H9 (cell line): ENCODE data around the gene KLK6. TPM values are rescaled to one million over a fixed set of nuclear protein-coding genes. Genes with fewer than 3 reads are reported as not detected.

Source experiments
- DNase-seq: peaks from one replicate; pipeline ENCODE4 v3.0.0-alpha.2; 2017
- H2AFZ ChIP-seq: one replicate; pipeline ENCODE4 v1.6.1; 2013; ENCODE audit warnings: mild to moderate bottlenecking, low read length, control low read depth, moderate library complexity
- H2AK5ac ChIP-seq: 2 replicates; pipeline ENCODE4 v1.6.1; 2013; ENCODE audit warnings: low read length, control low read depth, mixed read lengths; ENCODE audit not compliant: insufficient read length
- H2BK120ac ChIP-seq: one replicate; pipeline ENCODE4 v1.6.1; 2013; ENCODE audit warnings: low read depth, mild to moderate bottlenecking, low read length, control low read depth, inconsistent platforms; ENCODE audit not compliant: poor library complexity, severe bottlenecking
- H2BK12ac ChIP-seq: 2 replicates; pipeline ENCODE4 v1.6.1; 2013; ENCODE audit warnings: low read length, control low read depth, mixed read lengths, low read depth; ENCODE audit not compliant: insufficient read length
- H2BK15ac ChIP-seq: 2 replicates; pipeline ENCODE4 v1.6.1; 2013; ENCODE audit warnings: low read depth, low read length, control low read depth
- H2BK20ac ChIP-seq: one replicate; pipeline ENCODE4 v1.6.1; 2013; ENCODE audit warnings: low read depth, mild to moderate bottlenecking, low read length, control low read depth, inconsistent platforms; ENCODE audit not compliant: poor library complexity, severe bottlenecking
- H2BK5ac ChIP-seq: 2 replicates; pipeline ENCODE4 v1.6.1; 2013; ENCODE audit warnings: low read length, control low read depth, mixed read lengths; ENCODE audit not compliant: insufficient read length
- H3K14ac ChIP-seq: 2 replicates; pipeline ENCODE4 v1.6.1; 2013; ENCODE audit warnings: low read length, control low read depth; ENCODE audit not compliant: insufficient read depth
- H3K18ac ChIP-seq: 2 replicates; pipeline ENCODE4 v1.6.1; 2013; ENCODE audit warnings: low read depth, mild to moderate bottlenecking, mixed read lengths, low read length, control low read depth; ENCODE audit not compliant: insufficient read length
- H3K23ac ChIP-seq: 2 replicates; pipeline ENCODE4 v1.6.1; 2013; ENCODE audit warnings: low read length, control low read depth, mixed read lengths, low read depth; ENCODE audit not compliant: insufficient read length
- H3K23me2 ChIP-seq: 2 replicates; pipeline ENCODE4 v1.6.1; 2013; ENCODE audit warnings: low read depth, mild to moderate bottlenecking, mixed read lengths, low read length, control low read depth; ENCODE audit not compliant: insufficient read length, poor library complexity, severe bottlenecking
- H3K27ac ChIP-seq: 2 replicates; pipeline ENCODE4 v1.5.1; 2013; ENCODE audit warnings: low read length, control low read depth, mixed read lengths, low read depth; ENCODE audit not compliant: insufficient read length
- H3K27me3 ChIP-seq: 2 replicates; pipeline ENCODE4 v1.6.1; 2013; ENCODE audit warnings: low read length, control low read depth, inconsistent platforms; ENCODE audit not compliant: insufficient read depth
- H3K4ac ChIP-seq: 2 replicates; pipeline ENCODE4 v1.6.1; 2013; ENCODE audit warnings: low read depth, mild to moderate bottlenecking, control low read depth, inconsistent platforms, low read length, moderate library complexity
- H3K4me1 ChIP-seq: 2 replicates; pipeline ENCODE4 v1.6.1; 2013; ENCODE audit warnings: low read length, control low read depth, inconsistent platforms; ENCODE audit not compliant: insufficient read depth
- H3K4me2 ChIP-seq: 2 replicates; pipeline ENCODE4 v1.6.1; 2013; ENCODE audit warnings: low read length, control low read depth, mixed read lengths; ENCODE audit not compliant: insufficient read length, insufficient read depth
- H3K56ac ChIP-seq: 2 replicates; pipeline ENCODE4 v1.6.1; 2013; ENCODE audit warnings: low read depth, mild to moderate bottlenecking, mixed read lengths, low read length, control low read depth; ENCODE audit not compliant: insufficient read length
- H3K79me1 ChIP-seq: 2 replicates; pipeline ENCODE4 v1.6.1; 2013; ENCODE audit warnings: low read depth, mild to moderate bottlenecking, moderate library complexity, low read length, control low read depth, inconsistent platforms; ENCODE audit not compliant: insufficient read depth, poor library complexity, severe bottlenecking
- H3K79me2 ChIP-seq: 2 replicates; pipeline ENCODE4 v1.6.1; 2013; ENCODE audit warnings: low read length, control low read depth, inconsistent platforms; ENCODE audit not compliant: insufficient read depth
- H3K9ac ChIP-seq: 2 replicates; pipeline ENCODE4 v1.6.1; 2013; ENCODE audit warnings: low read length, control low read depth, mixed read lengths; ENCODE audit not compliant: insufficient read length; ENCODE audit errors: extremely low read depth
- H3K9me3 ChIP-seq: one replicate; pipeline ENCODE4 v1.6.1; 2013; ENCODE audit warnings: low read depth, low read length, inconsistent platforms; ENCODE audit not compliant: control insufficient read depth
- H3T11ph ChIP-seq: one replicate; pipeline ENCODE4 v1.6.1; 2013; ENCODE audit warnings: mild to moderate bottlenecking, low read length, control low read depth, inconsistent platforms
- H4K20me1 ChIP-seq: one replicate; pipeline ENCODE4 v1.6.1; 2013; ENCODE audit not compliant: control insufficient read depth, insufficient read length, insufficient read depth
- H4K5ac ChIP-seq: 2 replicates; pipeline ENCODE4 v1.6.1; 2013; ENCODE audit warnings: low read depth, mild to moderate bottlenecking, mixed read lengths, low read length, control low read depth; ENCODE audit not compliant: insufficient read length
- H4K8ac ChIP-seq: replicated peaks from 2 replicates; pipeline ENCODE4 v1.6.1; 2013; ENCODE audit warnings: low read length, control low read depth, mixed read lengths, low read depth; ENCODE audit not compliant: insufficient read length
- H4K91ac ChIP-seq: 2 replicates; pipeline ENCODE4 v1.6.1; 2013; ENCODE audit warnings: low read depth, mild to moderate bottlenecking, moderate library complexity, mixed read lengths, low read length, control low read depth; ENCODE audit not compliant: insufficient read length
- H3K27ac Mint-ChIP-seq, 3 experiments: 2 replicates in 2 of 3; 3 replicates in 1 of 3; pipeline ENCODE4 v1.8.0; 2020 to 2021; ENCODE audit warnings: mixed read lengths in 3 of 3, mild to moderate bottlenecking in 1 of 3, moderate library complexity in 1 of 3
- H3K27me3 Mint-ChIP-seq: 2 replicates; pipeline ENCODE4 v1.8.0; 2021; ENCODE audit warnings: low read depth, mild to moderate bottlenecking, moderate library complexity, mixed read lengths
- H3K36me3 Mint-ChIP-seq, 3 experiments: 2 replicates in 2 of 3; 3 replicates in 1 of 3; pipeline ENCODE4 v1.8.0; 2020 to 2021; ENCODE audit warnings: low read depth in 3 of 3, mixed read lengths in 3 of 3; ENCODE audit not compliant: insufficient read depth in 1 of 3
- H3K4me1 Mint-ChIP-seq, 2 experiments: 2 replicates each; pipeline ENCODE4 v1.8.0; 2020; ENCODE audit warnings: mixed read lengths in 2 of 2
- H3K4me3 Mint-ChIP-seq, 2 experiments: 2 replicates in 1 of 2; 3 replicates in 1 of 2; pipeline ENCODE4 v1.8.0; 2020 to 2021; ENCODE audit warnings: mild to moderate bottlenecking in 2 of 2, mixed read lengths in 2 of 2, moderate library complexity in 1 of 2
- H3K9me3 Mint-ChIP-seq, 2 experiments: 2 replicates in 1 of 2; 3 replicates in 1 of 2; pipeline ENCODE4 v1.8.0; 2020; ENCODE audit warnings: mild to moderate bottlenecking in 2 of 2, mixed read lengths in 2 of 2, moderate library complexity in 1 of 2
- CTCF ChIP-seq: fragments of 200-600 bp; sonication (generic); conservative IDR thresholded peaks from 3 replicates; pipeline ENCODE4 v1.8.0; 2021; ENCODE audit warnings: antibody characterized with exemption, mild to moderate bottlenecking
- WGBS: extraction: QIAGEN DNeasy Blood & Tissue Kit; methylation state at CpG from one replicate; pipeline ENCODE4 v1.1.7; 2013; ENCODE audit warnings: missing lambda C conversion rate, low lambda C conversion rate, mixed read lengths; ENCODE audit not compliant: insufficient read length; ENCODE audit errors: extremely low coverage; 5-methylcytosine and 5-hydroxymethylcytosine counted together
- total RNA-seq: library from RNA; stranded (reverse); gene quantifications from 2 replicates; pipeline ENCODE4 v1.2.1, GENCODE V29; 2021

KLK6 gene
- total RNA-seq, 1 experiment from 2014 or later: 2.6 TPM

- no peak overlapping the region for H3K23ac ChIP-seq
- H4K91ac ChIP-seq: no peak overlapping the region
- no peaks in the 10 kb centered on the region for H4K20me1 ChIP-seq
- Mint-ChIP-seq H3K4me3 (no peak overlapping the region), H3K27ac (peak overlapping the region in 1 of 3 experiments; percentile 84; a peak in 2 of 7 replicates), H3K36me3 (no peaks in the 10 kb centered on the region), H3K27me3 (no peaks in the 10 kb centered on the region; the same call in none of the 2 replicates), H3K4me1 (peaks cover 33 to 57% of the 10 kb centered on the region in 2 experiments), H3K9me3 (no peaks in the 10 kb centered on the region)
- no peaks in the 10 kb centered on the region for H3K27me3 ChIP-seq
- no peak overlapping the region for H3K27ac ChIP-seq
- H2BK12ac ChIP-seq: no peak overlapping the region
- no peak overlapping the region for H3K4me2 ChIP-seq
- H3K14ac ChIP-seq: no peak overlapping the region
- H3K18ac ChIP-seq: no peak overlapping the region
- H4K8ac ChIP-seq: no peak overlapping the region
- no peak overlapping the region for H4K5ac ChIP-seq
- peaks cover 6% of the 10 kb centered on the region; the same call in 1 of the 2 replicates for H3K4me1 ChIP-seq
- whole genome bisulfite sequencing: no CpG with 5 or more reads among the region's 9 CpGs
- no peak overlapping the region for H3K4ac ChIP-seq
- no peak overlapping the region for H2BK20ac ChIP-seq
- H2AFZ ChIP-seq: no peak overlapping the region
- no peak overlapping the region for H3K56ac ChIP-seq
- H3T11ph ChIP-seq: no peak overlapping the region
- H2BK5ac ChIP-seq: no peak overlapping the region
- no peaks in the 10 kb centered on the region for H3K79me1 ChIP-seq
- DNase-seq: peak; percentile 47
- H2BK15ac ChIP-seq: no peak overlapping the region
- no peaks in the 10 kb centered on the region for H3K79me2 ChIP-seq
- TF ChIP-seq CTCF: no peak
- no peak overlapping the region for H2AK5ac ChIP-seq
- H3K23me2 ChIP-seq: no peaks in the 10 kb centered on the region
- H2BK120ac ChIP-seq: no peak overlapping the region
- no peaks in the 10 kb centered on the region for H3K9me3 ChIP-seq
- no peak overlapping the region for H3K9ac ChIP-seq
Observed at GRCh38 chr19:50974702-50975556, 5.5 kb upstream of the KLK6 start.
